GM21390 (cell line): Measurements from ENCODE around the gene MAP1LC3A.
"Not testable (repeated sequence)": the region's sequence is repeated elsewhere in the genome, so short reads cannot be mapped to it uniquely, and the experiment has no call there.

ENCODE experiments used
- ATAC-seq: cut with Tn5 transposase; IDR thresholded peaks from one replicate; pipeline ENCODE4 v1.9.1; 2021; ENCODE audit not compliant: unreplicated experiment

Gene MAP1LC3A

DNA sequence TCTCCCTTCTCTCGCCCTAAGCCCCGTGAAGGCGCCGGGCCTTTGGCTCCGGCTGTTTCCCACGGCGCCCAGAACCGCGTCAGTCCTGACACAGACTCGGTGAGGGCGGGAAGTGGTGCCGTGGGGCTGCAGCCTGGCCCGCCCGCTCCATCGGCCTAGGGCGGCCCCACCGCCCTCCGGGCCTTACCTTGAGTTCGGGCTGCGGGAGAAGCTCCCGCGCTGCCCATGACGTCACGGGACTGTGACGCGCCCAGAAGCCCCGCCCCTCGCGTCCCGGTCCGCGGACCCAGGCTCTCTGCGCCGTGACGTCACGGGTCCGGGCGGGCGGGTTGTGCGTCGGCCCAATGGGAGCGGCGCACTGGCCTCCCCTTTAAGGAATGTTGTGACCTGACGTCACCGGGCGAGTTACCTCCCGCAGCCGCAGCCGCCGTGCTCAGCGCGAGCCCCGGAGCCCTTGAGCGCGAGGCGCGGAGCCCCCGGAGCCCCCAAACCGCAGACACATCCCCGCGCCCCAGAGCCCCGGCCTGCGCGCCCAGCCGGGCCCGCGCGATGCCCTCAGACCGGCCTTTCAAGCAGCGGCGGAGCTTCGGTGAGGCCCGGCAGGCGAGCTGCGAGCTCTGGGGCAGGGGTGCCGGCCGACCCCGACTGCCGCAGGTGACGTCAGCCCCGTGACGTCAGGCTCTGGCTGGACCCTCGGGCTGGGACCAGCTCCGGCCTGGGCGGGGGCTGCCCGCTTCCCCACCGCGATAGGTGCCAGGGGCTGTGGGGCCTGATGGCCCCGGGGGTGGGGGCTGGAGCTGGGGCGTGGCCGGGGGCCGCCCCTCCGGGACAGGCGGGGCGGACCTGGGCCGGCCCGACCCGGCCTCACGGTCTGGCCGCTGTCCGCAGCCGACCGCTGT lies at the start of gene MAP1LC3A:
Gene MAP1LC3A (plus strand): TSS at position 399 of the 899 bp plus-strand sequence. CDS start 151 bp downstream, at position 550.
- ATAC-seq, result no peak

- no peak for ATAC-seq
Measured at GRCh38 chr20:34510575-34510974, 47.9 kb upstream of the MAP1LC3A start.

DNA sequence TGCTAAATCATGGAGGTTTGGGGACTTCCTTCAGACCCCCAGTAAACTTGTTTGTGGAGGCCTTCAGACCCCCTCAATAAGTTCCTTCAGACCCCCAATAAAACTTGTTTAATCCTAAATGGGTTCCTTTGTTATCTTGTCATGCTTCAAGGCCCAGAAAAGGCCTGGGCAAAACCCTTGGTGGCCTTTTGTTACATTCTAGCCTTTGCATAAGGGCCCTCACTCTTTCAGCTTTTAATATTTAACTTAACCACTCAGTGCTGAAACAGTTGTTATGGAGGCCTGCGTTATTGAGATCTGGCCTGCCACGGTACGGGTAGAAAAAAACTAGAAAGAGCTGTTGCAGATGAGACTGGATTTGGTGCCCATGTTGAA lies 46.6 kb upstream of the MAP1LC3A start:
- ATAC-seq, result no peak

DNA sequence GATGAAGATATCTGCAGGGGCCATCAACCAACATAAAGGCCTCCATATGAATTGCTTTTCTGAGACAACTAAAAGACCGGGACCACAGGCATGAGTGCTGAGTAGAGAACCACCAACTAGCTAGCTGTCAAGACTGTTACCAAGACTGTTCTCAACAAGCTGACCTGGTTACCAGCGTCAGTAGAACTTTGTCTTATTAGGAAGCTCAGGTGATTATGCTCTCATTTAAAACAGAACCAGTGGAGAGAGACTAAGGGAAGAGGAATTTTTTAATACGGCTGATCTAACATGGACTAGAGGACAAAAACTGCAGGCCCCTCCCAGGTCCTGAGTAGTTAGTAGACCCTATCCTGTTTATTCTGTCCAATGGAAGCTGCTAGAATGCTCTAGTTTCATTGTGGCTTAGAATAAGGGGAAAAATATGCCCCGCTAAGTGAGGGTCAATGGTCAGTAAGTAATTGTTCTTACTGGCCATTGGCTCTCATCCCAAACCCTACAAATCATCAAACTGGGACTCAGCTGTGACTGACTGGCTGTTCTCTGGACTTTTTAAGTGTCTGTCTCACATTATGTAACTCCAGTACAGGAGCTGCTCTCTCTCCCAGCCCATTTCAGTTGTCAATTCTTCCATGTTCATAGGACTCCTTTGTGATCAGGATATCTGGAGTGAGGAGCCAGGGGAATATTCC lies 46.1 kb upstream of the MAP1LC3A start:
- no peak for ATAC-seq

DNA sequence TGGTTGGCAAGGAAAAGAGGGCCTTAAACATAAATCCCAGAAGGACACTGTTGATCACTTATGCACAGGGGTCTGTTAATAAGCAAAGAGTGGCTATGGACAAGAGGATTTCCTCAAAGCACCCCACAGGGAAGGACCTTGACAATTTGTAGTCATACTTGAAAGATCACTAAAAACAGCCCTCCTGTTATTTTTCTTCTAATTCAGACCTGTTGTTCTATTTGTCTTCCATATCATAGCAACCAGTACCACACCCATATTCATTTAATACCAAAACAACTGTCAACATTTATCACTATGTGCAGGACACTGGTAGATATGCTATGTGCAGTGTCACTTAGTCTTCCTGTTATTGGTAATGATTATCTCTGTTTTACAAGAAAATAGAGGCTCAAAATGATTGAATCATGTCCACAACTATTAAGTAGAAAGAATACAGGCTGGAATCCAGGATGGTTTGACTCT lies 45.5 kb upstream of the MAP1LC3A start:
- no peak for ATAC-seq

DNA sequence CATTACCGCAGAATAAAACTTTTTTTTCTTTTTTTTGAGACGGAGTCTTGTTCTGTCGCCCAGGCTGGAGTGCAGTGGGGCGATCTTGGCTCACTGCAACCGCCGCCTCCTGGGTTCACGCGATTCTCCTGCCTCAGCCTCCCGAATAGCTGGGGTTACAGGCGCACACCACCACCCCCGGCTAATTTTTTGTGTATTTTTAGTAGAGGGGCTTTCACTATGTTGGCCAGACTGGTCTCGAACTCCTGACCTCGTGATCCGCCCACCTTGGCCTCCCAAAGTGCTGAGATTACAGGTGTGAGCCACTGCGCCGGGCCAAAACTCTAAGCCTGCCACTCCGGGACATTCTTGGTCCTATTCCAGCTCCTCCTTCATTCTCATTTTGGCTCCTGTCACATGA lies 44.5 kb upstream of the MAP1LC3A start:
- not testable (repeated sequence) for ATAC-seq

DNA sequence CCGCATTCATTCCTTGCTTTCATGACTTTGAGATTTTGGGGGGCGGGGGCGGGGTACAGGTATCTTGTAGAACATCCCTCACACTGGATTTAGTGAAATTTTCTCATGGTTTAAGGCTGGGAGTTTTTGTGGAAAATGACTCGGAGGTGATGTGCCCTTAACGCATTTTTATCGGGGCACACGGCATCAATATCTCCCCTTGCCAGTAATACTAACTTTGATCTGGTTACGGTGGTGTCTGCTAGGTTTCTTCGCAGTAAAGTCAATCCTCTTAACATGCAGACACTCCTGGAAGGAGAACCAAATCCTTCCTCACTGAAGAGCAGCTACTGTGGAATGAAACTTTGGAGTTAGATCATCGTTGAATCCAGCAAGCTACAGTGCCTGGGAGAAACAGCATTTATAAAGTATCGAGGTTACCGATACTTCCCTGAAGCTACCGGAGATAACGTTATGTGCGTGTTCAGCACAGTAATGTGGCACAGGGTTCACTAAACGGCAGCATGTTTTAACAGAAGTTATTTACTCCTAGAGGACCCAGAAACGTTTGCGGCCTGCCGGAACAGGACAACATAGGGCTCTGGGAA lies 43.5 kb upstream of the MAP1LC3A start:
- peak; percentile 21 for ATAC-seq

- peak; percentile 50 for ATAC-seq
Measured at GRCh38 chr20:34515484-34516246, 42.9 kb upstream of the MAP1LC3A start.

- ATAC-seq, result peak; percentile 58
Measured at GRCh38 chr20:34516247-34517113, 42.0 kb upstream of the MAP1LC3A start, which contains the start of gene DYNLRB1. TSS of gene DYNLRB1 (plus strand) at chr20:34516422. CDS start at chr20:34516459, 37 bp downstream.

- no peak for ATAC-seq
Measured at GRCh38 chr20:34517114-34517505, 41.4 kb upstream of the MAP1LC3A start.

GRCh38 chr20:34518863-34519262 lies 39.7 kb upstream of the MAP1LC3A start:
- ATAC-seq, result not testable (repeated sequence)

- ATAC-seq, result not testable (repeated sequence)
Measured at GRCh38 chr20:34519841-34520240, 38.7 kb upstream of the MAP1LC3A start.

DNA sequence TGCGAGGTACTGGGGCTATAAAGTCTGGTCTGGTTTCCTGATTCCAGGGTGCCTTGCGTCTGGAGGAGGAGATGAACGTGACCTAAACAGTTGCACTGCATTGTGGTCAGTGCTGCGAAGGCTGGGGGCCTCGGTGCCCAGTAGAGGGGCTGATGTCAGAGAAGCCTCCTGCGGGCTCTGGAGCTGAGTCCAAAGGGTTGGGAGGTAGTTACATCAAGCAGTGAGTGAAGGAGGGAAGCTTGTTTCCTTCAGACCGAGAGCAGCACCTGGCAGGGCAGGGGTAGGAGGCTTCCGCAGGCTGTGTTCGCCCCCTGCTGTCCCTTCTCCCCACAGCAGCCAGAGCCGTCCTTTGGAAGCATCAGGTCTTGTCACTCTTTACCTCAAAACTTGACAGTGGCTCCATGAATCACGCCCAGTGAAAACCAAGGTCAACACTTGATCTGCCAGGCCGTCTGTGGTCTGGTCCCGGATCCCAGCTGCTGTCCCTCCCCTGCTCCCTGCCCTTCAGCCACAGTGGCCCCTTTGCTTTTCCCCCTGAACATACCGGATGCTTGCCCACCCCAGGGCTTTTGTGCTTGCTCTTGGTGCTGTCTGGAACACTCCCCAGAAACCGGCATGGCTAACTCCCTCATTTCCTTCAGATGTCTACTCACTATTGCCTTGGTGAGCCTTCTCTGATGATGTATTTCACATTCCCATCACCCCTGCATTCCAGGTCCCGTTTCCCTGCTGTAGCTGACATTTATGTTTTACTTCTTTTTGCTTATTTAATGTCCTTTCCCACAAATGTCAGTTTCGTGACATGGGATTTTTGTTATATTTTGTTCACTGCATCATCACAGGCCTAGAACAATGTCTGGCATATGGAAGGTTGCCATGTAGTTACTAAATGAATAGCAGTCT lies 35.3 kb upstream of the MAP1LC3A start:
- ATAC-seq, result no peak

DNA sequence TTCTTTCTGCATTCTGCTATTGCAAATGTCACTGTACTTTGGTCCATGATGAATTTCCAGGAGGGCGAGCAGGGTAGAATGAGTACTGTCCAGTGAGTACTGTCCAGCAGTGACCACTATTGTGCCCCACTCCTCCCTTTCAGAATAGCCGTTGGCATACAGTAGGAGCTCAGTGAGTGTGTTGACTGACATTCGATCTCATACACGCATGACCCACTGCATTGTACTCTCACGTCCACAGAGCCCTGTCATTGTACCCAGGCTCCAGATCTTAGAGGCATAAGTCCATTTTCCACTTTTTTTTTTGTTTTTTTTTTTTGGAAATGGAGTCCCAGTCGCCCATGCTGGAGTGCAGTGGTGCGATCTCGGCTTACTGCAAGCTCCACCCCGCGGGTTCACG lies 34.1 kb upstream of the MAP1LC3A start:
- no peak for ATAC-seq

DNA sequence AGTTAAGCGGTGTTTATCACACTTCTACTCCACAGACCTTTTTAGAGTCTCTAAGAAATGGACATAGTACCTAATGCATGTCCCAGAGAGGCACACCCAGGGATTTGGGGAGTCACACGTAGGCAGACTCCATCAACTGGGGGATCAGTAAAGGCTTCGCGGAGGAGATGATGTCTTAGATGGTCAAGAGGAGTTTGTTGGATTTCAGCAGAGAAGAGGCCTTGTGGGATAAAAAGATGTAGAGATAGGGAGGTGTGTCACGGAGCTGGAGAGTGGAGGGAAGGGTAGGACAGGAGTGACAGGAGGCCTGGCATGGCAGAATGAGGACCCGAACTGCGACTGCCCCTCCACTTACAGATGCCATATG lies 33.2 kb upstream of the MAP1LC3A start:
- no peak for ATAC-seq

DNA sequence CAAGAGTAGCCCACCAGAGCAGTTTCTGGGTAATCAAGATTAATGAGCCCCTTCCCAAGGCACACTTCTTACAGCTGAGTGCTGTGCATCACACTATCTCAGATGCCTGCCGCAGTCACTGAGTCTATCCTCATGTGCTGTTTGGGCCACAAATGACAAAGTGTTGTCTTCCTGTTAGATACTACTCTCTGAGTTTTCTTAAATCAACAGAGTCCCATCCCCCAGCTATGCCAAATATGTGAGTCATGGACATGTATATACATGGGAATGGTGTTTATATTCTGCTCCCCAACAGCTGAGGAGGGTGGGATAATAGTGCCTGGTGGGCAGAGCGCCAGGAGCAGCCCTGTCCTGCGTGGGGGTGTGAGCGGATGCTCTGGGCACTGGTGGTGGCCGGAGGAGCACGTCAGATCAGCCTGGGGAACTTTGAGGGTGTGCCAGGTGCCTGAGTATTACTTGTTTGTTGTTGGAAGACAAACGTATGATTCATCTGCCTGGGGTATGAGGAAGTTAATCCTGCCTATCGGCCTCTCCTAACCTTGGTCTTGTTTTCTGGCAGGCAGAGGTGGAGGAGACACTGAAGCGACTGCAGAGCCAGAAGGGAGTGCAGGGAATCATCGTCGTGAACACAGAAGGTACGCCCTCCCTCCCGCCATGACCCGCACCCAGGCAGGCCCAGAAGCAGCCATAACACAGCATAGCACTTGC lies 32.7 kb upstream of the MAP1LC3A start:
- ATAC-seq, result no peak

- no peak for ATAC-seq
Measured at GRCh38 chr20:34526466-34526865, 32.1 kb upstream of the MAP1LC3A start.

DNA sequence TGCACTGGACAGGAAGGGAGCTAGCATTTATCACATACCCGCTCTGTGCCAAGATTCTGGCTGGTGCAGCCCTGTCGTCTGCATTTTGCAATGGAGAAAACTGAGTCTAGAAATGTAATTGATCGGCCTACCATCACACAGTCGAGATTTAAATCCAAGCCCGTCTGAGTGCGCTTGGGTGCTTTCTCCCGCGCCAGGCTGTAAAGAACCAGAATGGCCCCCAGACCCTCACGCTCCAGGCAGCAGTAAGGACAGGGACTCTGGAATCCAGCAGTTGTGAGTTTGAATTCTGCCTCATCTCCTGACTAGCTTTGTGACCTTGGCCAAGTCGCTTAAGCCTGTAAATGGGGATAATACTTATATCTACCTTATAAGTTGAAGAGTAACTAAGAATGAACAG lies 31.5 kb upstream of the MAP1LC3A start:
- ATAC-seq, result no peak
